ENCODE measurements around the gene BPHL. TPM values are rescaled to one million over a fixed set of nuclear protein-coding genes. Genes with fewer than 3 reads are reported as not detected.
"Not testable (repeated sequence)": the region's sequence is repeated elsewhere in the genome, so short reads cannot be mapped to it uniquely, and the experiment has no call there.

The BPHL gene
- total RNA-seq, 2 experiments from 2014 or later = 6.9 to 7.5 TPM

GRCh38 chr6:3172789-3173188, 54.3 kb downstream of the BPHL start:
- DNase-seq; intact Hi-C loops (cut with micrococcal nuclease); H3K9me3 Mint-ChIP-seq; H3K4me1 Mint-ChIP-seq (ENCODE audit: low read depth); H3K27me3 Mint-ChIP-seq (ENCODE audit: low read depth); H3K36me3 Mint-ChIP-seq (ENCODE audit: low read depth); H3K4me3 Mint-ChIP-seq; H3K27ac Mint-ChIP-seq; CTCF ChIA-PET: not testable (repeated sequence)

- H3K4me3 Mint-ChIP-seq; H3K27me3 Mint-ChIP-seq (ENCODE audit: low read depth); DNase-seq; H3K27ac Mint-ChIP-seq; intact Hi-C loops (cut with micrococcal nuclease); H3K36me3 Mint-ChIP-seq (ENCODE audit: low read depth); H3K4me1 Mint-ChIP-seq (ENCODE audit: low read depth); H3K9me3 Mint-ChIP-seq: not testable (repeated sequence)
- CTCF ChIA-PET = interaction anchor here (0.7 kb wide), 1 partner anchor 9 kb away, joined by 3 read pairs; no protein-coding TSS in a partner anchor
Measured at GRCh38 chr6:3173636-3174089, 55.2 kb downstream of the BPHL start.

GRCh38 chr6:3175715-3176402, 57.3 kb downstream of the BPHL start:
- Mint-ChIP-seq H3K27me3 (ENCODE audit: low read depth) (peaks cover 2% of the 10 kb centered on the region), H3K9me3 (no peaks in the 10 kb centered on the region), H3K4me1 (ENCODE audit: low read depth) (peaks cover 7% of the 10 kb centered on the region), H3K36me3 (ENCODE audit: low read depth) (no peaks in the 10 kb centered on the region), H3K27ac (no peak overlapping the region), H3K4me3 (no peak overlapping the region)
- no peak for DNase-seq
- CTCF ChIA-PET = interaction anchor here (0.8 to 1.7 kb wide), 2 partner anchors 76 to 223 kb away, joined by 3 to 4 read pairs; no protein-coding TSS in a partner anchor
- intact Hi-C loops (cut with micrococcal nuclease) = no loop called here

GRCh38 chr6:3176562-3177355, 58.2 kb downstream of the BPHL start:
- CTCF ChIA-PET = interaction anchor here (0.8 to 1.7 kb wide), 2 partner anchors 75 to 224 kb away, joined by 3 to 4 read pairs; no protein-coding TSS in a partner anchor

GRCh38 chr6:3178666-3179065, 60.2 kb downstream of the BPHL start:
- H3K4me3 Mint-ChIP-seq; intact Hi-C loops (cut with micrococcal nuclease); H3K36me3 Mint-ChIP-seq (ENCODE audit: low read depth); CTCF ChIA-PET; H3K27ac Mint-ChIP-seq; H3K27me3 Mint-ChIP-seq (ENCODE audit: low read depth); H3K4me1 Mint-ChIP-seq (ENCODE audit: low read depth); H3K9me3 Mint-ChIP-seq; DNase-seq: not testable (repeated sequence)

More at GRCh38 chr6:3176562-3177355, 58.2 kb downstream of the BPHL start:
- H3K27me3 Mint-ChIP-seq (ENCODE audit: low read depth) = peaks cover 2% of the 10 kb centered on the region
- no peak overlapping the region for H3K27ac Mint-ChIP-seq
- intact Hi-C loops (cut with micrococcal nuclease) = no loop called here
- no peak overlapping the region for H3K4me3 Mint-ChIP-seq
- no peaks in the 10 kb centered on the region for H3K36me3 Mint-ChIP-seq (ENCODE audit: low read depth)
- DNase-seq = peak; percentile 77
- no peaks in the 10 kb centered on the region for H3K9me3 Mint-ChIP-seq
- H3K4me1 Mint-ChIP-seq (ENCODE audit: low read depth) = peaks cover 7% of the 10 kb centered on the region

GRCh38 chr6:3179945-3180344, 61.4 kb downstream of the BPHL start:
- intact Hi-C loops (cut with micrococcal nuclease) = not testable (repeated sequence)

GRCh38 chr6:3181105-3181504, 62.6 kb downstream of the BPHL start:
- CTCF ChIA-PET = interaction anchor here (0.6 kb wide), 1 partner anchor 92 kb away, joined by 3 read pairs; no protein-coding TSS in a partner anchor
- no peaks in the 10 kb centered on the region for H3K36me3 Mint-ChIP-seq (ENCODE audit: low read depth)
- H3K27me3 Mint-ChIP-seq (ENCODE audit: low read depth) = peaks cover 2% of the 10 kb centered on the region
- intact Hi-C loops (cut with micrococcal nuclease) = no loop called here
- H3K27ac Mint-ChIP-seq = no peak overlapping the region
- no peak overlapping the region for H3K4me3 Mint-ChIP-seq
- H3K4me1 Mint-ChIP-seq (ENCODE audit: low read depth) = peaks cover 7% of the 10 kb centered on the region
- no peaks in the 10 kb centered on the region for H3K9me3 Mint-ChIP-seq
- no peak for DNase-seq

More at GRCh38 chr6:3179945-3180344, 61.4 kb downstream of the BPHL start:
- H3K4me3 Mint-ChIP-seq = peak overlapping the region; percentile 50
- H3K4me1 Mint-ChIP-seq (ENCODE audit: low read depth); H3K27ac Mint-ChIP-seq; H3K27me3 Mint-ChIP-seq (ENCODE audit: low read depth); H3K36me3 Mint-ChIP-seq (ENCODE audit: low read depth); DNase-seq; CTCF ChIA-PET; H3K9me3 Mint-ChIP-seq: not testable (repeated sequence)

- H3K4me3 Mint-ChIP-seq = no peak overlapping the region
- CTCF ChIA-PET = interaction anchor here (0.6 kb wide), 1 partner anchor 76 kb away, joined by 3 read pairs; no protein-coding TSS in a partner anchor
- no peaks in the 10 kb centered on the region for H3K4me1 Mint-ChIP-seq (ENCODE audit: low read depth)
Measured at GRCh38 chr6:3183066-3183465, 64.6 kb downstream of the BPHL start.

GRCh38 chr6:3186974-3187382, 68.5 kb downstream of the BPHL start:
- Mint-ChIP-seq H3K9me3 (no peaks in the 10 kb centered on the region), H3K27ac (no peak overlapping the region), H3K27me3 (ENCODE audit: low read depth) (peaks cover 4% of the 10 kb centered on the region), H3K4me1 (ENCODE audit: low read depth) (no peaks in the 10 kb centered on the region), H3K4me3 (no peak overlapping the region), H3K36me3 (ENCODE audit: low read depth) (no peaks in the 10 kb centered on the region)
- intact Hi-C loops (cut with micrococcal nuclease) = no loop called here
- CTCF ChIA-PET = interaction anchor here (1.0 to 1.4 kb wide), 2 partner anchors 23 to 65 kb away, joined by 3 to 6 read pairs; no protein-coding TSS in a partner anchor
- DNase-seq = no peak

More at GRCh38 chr6:3183066-3183465, 64.6 kb downstream of the BPHL start:
- Mint-ChIP-seq H3K9me3 (no peaks in the 10 kb centered on the region), H3K27ac (no peak overlapping the region), H3K27me3 (ENCODE audit: low read depth) (peaks cover 6% of the 10 kb centered on the region), H3K36me3 (ENCODE audit: low read depth) (no peaks in the 10 kb centered on the region)
- intact Hi-C loops (cut with micrococcal nuclease) = no loop called here
- DNase-seq = no peak

- CTCF ChIA-PET = no interaction called here
- no peaks in the 10 kb centered on the region for H3K9me3 Mint-ChIP-seq
- H3K27ac Mint-ChIP-seq = no peak overlapping the region
- no peak for DNase-seq
- H3K4me3 Mint-ChIP-seq = no peak overlapping the region
- H3K4me1 Mint-ChIP-seq (ENCODE audit: low read depth) = no peaks in the 10 kb centered on the region
- peaks cover 4% of the 10 kb centered on the region for H3K27me3 Mint-ChIP-seq (ENCODE audit: low read depth)
- no peaks in the 10 kb centered on the region for H3K36me3 Mint-ChIP-seq (ENCODE audit: low read depth)
- intact Hi-C loops (cut with micrococcal nuclease) = no loop called here
Measured at GRCh38 chr6:3188262-3188661, 69.8 kb downstream of the BPHL start.

- CTCF ChIA-PET; DNase-seq; H3K36me3 Mint-ChIP-seq (ENCODE audit: low read depth); H3K9me3 Mint-ChIP-seq; H3K4me1 Mint-ChIP-seq (ENCODE audit: low read depth); H3K27me3 Mint-ChIP-seq (ENCODE audit: low read depth); H3K4me3 Mint-ChIP-seq; H3K27ac Mint-ChIP-seq; intact Hi-C loops (cut with micrococcal nuclease): not testable (repeated sequence)
Measured at GRCh38 chr6:3189192-3189591, 70.7 kb downstream of the BPHL start.

- intact Hi-C loops (cut with micrococcal nuclease) = no loop called here
- H3K27ac Mint-ChIP-seq = no peak overlapping the region
- no peaks in the 10 kb centered on the region for H3K9me3 Mint-ChIP-seq
- CTCF ChIA-PET = no interaction called here
- H3K27me3 Mint-ChIP-seq (ENCODE audit: low read depth) = peaks cover 4% of the 10 kb centered on the region
- H3K36me3 Mint-ChIP-seq (ENCODE audit: low read depth) = no peaks in the 10 kb centered on the region
- H3K4me3 Mint-ChIP-seq = no peak overlapping the region
- no peaks in the 10 kb centered on the region for H3K4me1 Mint-ChIP-seq (ENCODE audit: low read depth)
- DNase-seq = no peak
Measured at GRCh38 chr6:3190056-3190455, 71.5 kb downstream of the BPHL start.

Measured in activated naive CD4-positive, alpha-beta T cell treated with anti-CD3 and anti-CD28 coated beads for 36 hours (primary cell).